NCI-H1092 (cell line): ENCODE results near the gene CYP51A1.
"Not testable (repeated sequence)": the region's sequence is repeated elsewhere in the genome, so short reads cannot be mapped to it uniquely, and the experiment has no call there.

Experiments used
- DNase-seq: peaks from one replicate; lab custom pipeline; 2025; lab: John Stamatoyannopoulos, UW

The CYP51A1 gene

DNA sequence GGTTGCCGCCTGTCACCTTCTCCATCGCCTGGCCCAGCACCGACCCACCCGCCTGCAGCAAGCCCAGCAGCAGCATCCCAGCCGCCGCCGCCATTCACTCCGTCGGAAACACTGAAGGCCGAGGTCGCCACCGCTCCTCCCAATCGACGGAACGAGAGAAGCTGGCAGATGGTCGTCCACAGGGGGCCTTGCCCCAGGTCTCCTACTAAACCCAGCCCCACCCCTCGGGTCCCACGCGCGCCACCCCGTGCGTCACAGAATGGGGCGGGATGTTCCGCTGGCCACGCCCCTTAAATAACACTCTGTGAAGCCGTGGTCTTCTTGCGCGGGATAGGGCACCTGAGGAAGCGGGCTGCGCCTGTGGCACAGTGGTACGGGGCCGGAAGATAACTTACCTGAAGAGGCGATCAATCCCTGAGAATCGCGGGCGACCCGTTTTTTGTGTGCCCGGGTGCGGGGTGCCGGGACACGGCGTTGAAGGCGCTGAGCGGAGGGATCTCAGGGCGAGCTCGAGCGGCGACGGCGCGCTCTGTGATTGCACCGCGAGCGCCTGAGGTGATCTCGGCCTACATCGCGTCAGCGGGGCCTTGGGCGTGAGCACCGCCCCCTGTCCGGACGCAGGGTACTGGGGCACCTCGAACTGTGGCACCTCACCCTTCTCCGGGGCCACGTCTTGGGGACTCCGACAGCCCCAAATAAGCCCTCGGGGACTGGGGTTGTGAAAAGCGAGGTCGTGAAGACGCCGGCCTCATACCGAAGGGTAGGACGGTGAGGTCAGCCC, at the start of gene CYP51A1:
TSS of gene CYP51A1 (minus strand) at position 207 of the 781 bp plus-strand sequence. CDS start at position 94, 113 bp downstream.
- DNase-seq: peak; percentile 92

DNA sequence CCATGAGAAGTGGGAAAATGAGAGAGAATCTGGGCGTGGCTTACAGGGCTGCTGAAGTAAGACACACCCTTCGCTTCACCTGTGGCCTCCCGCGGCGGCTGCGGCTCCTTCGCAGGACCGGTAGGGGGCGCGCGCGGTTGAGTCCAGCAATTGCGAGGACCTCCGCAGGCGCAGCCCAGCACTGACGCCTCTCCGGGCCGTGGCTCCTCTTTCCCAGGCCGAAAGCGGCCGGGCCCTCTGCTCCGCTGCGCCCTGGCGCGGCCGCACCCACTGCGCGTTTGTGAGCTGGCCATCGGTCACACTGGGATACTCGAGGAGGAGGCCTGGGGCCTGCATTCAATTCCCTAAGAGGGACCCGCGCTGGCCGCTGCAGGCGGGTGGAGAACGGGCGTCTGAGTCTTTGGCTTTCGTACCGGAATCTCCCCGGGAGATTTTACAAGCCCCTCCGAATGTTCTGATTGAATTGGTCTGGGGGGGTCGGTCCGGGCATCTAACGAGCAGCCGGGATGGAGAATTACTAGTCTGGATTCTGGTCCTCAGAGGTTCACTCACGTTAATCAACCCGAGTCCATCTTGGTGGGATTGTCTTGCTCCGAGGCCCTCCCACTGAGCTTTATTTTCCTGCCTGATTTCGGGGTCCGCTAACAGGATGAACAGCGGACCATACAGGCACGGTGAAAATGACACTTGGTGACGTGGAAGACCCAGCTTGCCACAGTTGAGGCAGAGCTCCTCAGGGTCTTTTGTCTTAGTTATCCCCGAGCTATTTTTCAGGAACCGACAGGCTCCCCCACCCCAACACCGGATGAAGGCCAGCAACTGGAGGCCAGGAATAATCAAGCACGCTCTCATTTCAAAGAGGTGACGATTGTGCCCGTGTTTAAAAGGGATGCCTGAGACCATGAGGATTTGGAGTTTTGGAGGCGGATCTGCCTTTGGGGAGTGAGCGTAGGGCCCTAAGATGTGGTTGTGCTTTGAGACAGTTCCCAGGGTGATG, 44.9 kb upstream of the CYP51A1 start, which contains the start of gene LRRD1:
TSS of gene LRRD1 (minus strand) at position 215 of the 997 bp plus-strand sequence. CDS start 13,940 bp downstream, outside the sequence.
- peak; percentile 73 for DNase-seq

DNA sequence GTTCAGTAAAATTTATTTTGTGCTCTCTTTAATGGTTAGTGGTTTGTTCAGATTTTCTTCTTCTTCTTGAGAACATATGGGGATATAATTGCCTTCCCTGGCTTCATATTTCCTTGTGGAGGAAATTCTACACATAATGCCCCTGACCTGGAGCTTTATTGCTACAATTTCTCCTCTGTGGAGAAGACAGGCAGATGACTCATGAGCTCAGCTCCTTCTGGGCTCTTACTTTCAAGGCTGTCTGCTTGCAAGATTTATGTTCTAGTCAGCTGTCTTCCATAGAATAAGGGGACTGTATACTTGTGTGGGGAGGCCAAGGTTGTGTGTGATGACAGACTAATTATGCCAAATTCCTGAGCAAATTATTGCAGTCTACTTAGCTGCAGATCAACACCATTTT, 43.1 kb upstream of the CYP51A1 start:
- no peak for DNase-seq

DNA sequence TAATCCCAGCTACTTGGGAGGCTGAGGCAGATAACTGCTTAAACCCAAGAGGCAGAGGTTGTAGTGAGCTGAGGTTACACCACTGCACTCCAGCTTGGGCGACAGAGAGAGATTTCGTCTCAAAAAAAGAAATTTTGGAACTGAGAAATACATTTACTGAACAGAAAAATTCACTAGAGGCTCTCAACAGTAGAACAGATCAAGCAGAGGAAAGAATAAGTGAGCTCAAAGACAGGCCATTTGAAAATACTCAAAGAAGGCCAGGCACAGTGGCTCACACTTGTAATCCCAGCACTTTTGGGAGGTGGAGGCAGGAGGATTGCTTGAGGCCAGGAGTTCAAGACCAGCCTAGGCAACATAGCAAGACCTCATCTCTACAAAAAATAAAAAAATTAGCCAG, 35.3 kb upstream of the CYP51A1 start:
- not testable (repeated sequence) for DNase-seq

DNA sequence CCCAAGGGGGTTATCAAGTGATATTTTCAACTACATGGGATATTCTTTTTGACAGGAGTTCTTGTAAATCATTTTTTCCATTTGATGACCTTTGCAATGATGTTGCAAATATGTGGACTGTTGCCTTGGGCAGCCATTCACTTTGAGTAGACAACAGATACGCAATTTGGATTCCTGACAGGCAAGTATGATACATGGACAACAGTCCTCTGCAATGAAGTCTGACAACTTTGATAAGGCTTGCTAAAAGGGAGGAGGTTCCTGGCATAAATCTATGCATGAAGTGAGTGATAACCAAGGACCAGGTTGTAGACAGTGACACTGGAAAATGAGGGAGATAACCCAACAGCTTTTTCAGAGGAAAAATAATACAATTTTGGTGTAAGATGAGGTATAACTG, 27.0 kb upstream of the CYP51A1 start:
- DNase-seq: no peak

DNA sequence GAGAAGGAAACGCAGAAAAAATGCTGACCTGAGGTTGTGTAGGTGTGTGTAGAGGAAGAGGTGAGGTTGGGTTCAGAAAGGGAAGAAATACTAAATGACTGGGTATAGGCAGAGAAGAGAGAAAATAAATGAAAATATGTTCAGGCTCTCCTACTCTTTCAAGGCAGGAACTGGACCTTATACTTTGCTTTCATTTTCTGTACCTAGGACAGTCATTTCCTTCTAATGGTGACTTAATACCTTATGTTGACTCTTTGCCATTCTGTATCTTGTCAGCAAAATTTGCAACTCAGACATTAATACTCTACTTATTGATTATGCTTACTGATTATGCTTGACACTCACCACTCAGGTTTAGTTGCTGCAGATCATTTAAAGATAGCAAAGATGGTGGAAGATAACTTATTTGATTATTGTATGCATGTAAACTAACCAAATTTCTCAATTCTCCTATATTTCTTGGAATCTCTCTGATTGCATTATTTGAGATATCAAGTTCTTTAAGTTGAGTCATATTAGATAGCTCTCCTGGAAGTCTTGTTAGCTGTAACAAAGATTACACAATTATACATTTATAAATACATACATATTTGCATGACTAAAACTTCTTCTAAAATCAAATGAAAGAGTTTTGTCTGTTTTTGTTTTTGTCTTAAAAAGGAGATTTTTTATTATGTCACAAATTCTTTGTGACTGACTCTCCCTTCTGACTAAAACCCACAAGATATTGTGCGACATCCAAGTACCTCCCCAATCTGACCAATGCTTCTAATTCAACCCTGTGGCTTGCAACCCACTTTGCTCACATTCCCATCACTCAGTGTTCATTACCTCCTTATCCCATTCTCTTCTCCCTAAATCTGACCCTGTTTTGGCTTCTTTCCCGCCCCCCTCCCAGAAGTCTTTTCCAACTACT, 24.6 kb upstream of the CYP51A1 start:
- no peak for DNase-seq

DNA sequence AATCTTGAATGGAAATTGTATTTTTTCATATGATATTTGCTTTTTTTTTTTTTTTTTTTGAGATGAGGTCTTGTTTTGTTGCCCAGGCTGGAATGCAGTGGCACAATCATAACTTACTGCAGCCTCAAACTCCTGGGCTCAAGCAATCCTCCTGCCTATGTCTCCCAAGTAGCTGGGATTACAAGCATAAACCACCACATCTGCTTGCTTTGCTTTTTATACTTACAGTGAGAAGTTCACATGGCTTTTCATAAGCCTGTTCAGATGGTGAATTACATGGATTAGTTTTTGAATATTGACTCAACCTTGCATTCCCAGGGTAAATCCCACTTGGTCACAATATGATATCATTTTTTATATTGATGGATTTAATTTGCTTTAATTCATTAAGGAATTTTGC, 22.7 kb upstream of the CYP51A1 start:
- DNase-seq: no peak

DNA sequence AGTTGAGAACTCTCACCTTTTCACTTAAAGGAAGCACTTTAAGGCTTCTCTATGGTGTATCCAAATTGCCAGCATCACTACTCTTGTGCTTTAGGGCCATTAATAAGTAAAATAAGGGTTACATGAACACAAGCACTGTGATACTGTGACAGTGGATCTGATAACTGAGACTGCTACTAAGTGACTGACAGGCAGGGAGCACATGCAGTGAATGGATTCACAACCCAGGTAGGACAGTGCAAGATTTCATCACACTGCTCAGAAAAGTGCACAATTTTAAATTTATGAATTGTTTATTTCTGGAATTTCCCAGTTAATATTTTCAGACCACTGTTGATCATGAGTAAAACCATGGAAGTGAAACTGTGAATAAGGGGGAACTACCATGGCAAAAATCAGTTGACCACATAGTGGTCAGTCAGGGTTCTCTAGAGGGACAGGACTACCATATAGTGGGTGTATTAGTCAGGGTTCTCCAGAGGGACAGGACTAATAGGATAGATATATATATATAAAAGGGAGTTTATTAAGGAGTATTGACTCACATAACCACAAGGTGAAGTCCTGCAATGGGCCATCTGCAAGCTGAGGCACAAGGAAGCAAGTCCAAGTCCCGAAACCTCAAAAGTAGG, 20.9 kb upstream of the CYP51A1 start:
- DNase-seq: no peak

DNA sequence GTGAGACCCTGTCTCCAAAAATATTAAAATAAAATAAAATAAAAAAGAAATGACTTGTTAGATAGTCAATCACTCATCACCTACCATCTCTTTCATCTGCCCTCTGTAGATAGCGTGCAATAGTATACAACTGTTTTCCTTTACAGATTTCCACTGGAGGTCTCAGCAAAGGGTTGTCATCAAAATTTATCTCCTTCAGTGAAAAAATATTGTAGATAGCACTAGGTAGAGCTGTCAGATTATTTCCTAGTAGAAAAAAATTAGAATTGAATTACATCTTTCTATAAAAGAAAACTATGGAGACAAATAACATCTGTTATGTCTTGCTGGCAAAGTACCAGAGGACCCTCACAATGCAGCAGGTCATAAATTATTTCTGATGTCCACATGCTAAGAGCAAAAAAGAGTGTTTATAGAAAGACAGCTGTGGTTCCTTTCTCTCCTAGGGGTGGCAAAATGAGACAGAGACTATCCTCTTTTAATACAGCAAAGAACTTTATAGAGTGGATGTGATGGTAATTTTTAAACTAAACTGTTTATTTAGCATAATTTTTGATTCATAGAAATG, 16.3 kb upstream of the CYP51A1 start:
- DNase-seq: no peak

DNA sequence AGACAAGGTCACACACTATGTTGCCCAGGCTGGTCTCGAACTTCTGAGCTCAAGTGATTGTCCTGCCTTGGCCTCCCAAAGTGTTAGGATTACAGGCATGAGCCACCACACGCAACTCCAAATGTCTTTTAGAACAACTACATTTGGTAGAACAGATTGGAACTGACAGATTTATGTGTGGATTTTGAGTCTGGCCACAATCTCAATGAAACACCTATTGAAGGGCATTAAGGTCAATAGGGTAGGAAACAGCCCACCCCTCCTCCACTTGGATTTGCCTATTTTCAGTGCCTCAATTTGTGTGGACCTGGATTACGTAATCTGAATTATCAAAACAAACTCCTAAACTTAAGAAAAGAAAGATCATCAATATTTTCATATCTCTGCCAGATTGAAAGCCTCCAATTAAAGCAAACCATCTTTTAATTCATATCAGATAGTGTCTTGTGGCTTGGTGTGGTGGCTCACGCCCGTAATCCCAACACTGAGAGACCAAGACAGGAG, 15.5 kb upstream of the CYP51A1 start:
- DNase-seq: no peak

DNA sequence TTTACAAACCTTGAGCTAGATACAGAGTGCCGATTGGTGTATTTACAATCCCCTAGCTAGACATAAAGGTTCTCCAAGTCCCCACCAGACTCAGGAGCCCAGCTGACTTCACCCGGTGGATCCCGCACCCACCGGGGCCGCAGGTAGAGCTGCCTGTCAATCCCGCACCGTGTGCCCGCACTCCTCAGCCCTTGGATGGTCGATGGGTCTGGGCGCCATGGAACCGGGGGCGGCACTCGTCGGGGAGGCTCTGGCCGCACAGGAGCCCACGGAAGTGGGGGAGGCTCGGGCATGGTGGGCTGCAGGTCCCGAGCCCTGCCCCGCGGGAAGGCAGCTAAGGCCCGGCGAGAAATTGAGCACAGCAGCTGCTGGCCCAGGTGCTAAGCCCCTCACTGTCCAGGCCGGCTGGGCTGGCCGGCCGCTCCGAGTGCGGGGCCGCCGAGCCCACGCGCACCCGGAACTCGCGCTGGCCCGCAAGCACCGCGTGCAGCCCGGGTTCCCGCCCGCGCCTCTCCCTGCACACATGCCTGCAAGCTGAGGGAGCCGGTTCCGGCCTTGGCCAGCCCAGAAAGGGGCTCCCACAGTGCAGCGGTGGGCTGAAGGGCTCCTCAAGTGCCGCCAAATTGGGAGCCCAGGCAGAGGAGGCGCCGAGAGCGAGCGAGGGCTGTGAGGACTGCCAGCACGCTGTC, 9.1 kb upstream of the CYP51A1 start:
- DNase-seq: not testable (repeated sequence)

DNA sequence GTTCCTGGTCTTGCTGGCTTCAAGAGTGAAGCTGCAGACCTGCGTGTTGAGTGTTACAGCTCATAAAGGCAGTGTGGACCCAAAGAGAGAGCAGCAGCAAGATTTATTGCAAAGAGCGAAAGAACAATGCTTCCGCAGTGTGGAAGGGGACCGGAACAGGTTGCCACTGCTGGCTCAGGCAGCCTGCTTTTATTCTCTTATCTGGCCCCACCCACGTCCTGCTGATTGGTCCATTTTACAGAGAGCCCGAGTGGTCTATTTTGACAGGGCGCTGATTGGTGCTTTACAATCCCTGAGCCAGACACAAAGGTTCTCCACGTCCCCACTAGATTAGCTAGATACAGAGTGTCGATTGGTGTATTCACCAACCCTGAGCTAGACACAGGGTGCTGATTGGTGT, 8.5 kb upstream of the CYP51A1 start:
- DNase-seq: not testable (repeated sequence)

DNA sequence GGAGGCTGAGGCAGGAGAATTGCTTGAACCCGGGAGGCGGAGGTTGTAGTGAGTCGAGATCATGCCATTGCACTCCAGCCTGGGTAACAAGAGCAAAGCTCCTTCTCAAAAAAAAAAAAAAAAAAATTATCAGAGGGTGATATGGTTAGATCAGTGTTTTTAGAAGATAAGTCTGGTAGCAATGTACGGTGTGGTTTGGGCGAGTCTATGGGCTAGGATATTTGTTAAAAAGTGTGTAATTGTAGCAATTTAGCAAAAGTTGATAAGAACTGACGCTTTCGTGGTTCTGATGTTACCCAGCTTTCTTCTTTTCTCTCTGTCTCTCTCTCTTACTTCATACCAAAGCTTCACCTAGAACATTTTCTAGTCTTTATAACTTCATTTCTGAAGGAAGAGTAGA, 6.9 kb upstream of the CYP51A1 start:
- DNase-seq: no peak

DNA sequence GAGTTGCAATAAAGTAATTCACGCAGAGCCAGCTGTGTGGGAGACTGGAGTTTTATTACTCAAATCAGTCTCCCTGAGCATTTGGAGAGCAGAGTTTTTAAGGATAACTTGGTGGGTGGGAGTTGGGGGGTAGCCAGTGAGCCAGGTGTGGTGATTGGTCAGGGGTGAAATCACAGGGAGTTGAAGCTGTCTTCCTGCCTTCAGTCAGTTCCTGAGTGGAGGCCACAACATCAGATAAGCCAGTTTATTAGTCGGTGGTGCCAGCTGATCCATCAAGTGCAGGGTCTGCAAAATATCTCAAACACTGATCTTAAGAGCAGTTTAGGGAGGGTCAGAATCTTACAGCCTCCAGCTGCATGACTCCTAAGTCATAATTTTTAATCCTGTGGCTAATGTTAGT, 3.3 kb upstream of the CYP51A1 start:
- no peak for DNase-seq

DNA sequence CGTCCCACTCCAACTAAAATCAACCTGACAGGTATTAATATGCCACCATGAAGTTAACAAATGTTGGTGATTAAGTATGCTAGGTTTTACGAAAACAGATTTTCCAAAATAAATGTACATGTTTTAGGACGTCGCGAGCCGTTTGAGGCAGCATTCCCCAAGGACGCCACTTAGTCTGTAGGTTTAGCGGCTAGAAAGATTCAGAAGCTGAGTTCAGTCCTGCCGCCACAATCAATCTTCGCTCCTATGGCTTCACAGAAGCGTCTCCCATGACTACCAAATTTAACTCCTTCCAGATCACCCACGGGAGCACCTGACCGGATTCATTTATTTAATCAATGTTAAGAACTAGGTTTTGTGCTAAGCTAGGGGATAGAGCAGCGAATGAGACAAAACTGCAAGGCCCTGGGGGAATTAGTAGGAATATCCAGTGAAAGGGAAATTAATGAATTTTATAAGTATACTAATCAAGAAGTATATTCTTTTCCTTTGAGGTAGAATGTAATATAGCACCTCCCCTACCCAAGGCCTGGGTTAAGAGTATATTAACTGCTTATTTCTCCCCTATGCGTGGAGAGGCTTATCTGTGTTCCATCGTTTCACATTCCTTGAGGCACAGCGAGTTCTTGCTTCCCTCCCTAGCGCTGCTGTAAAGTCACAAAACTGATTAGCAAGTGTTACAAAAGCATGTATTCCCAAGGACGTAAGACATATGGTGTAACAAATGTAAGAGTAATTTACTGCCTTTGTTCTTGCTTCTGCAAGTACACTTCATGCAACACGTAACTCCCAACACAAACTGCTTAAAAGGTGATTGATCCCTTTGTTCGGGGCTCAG, 994 bp upstream of the CYP51A1 start:
- DNase-seq: no peak

DNA sequence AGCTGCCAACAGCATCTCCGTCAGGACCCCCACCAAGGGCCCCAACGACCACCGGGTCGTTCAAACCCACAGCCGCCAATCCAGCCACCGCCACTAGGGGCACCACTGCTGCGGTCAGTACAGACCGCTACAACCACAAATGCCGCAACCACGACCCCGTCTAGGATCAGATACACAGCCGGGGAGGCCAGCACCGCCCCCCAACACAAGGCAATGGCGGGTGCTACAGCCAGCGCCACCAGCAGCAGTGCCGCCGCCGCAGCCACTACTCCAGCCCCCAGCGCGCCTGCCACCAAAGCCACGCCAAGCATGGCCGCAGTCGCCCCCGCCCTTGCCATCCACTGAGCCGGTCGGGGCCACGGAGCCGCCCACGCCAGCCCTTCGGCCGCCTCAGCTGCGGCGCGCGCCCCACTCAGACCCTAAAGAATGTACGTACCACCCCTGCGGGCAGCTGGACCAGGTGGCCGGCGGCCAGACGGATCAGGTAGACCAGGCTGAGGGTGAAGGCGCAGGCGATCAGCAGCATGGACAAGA, 473 bp downstream of the CYP51A1 start:
- DNase-seq: peak; percentile 83

DNA sequence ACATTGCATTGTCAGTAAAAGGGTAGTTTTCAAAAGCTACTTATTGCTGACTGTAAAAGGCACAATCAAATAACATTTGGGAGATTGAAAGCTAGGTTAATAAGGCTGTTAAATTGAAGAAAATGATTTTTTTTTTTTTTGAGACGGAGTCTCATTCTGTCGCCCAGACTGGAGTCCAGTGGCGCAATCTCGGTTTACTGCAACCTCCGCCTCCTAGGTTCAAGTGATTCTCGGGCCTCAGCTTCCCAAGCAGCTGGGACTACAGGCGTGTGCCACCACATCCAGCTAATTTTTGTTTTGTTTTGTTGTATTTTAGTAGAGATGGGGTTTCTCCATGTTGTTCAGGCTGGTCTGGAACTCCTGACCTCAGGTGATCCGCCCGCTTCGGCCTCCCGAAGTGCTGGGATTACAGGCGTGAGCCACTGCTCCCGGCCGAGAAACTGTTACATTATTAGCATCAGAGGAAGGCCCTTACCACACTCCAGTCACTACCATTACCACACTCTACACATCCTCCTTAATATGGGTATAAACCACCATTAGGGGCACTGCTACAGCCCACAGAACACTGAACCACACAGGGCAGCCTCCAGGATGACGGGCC, 1.0 kb downstream of the CYP51A1 start:
- DNase-seq: no peak

DNA sequence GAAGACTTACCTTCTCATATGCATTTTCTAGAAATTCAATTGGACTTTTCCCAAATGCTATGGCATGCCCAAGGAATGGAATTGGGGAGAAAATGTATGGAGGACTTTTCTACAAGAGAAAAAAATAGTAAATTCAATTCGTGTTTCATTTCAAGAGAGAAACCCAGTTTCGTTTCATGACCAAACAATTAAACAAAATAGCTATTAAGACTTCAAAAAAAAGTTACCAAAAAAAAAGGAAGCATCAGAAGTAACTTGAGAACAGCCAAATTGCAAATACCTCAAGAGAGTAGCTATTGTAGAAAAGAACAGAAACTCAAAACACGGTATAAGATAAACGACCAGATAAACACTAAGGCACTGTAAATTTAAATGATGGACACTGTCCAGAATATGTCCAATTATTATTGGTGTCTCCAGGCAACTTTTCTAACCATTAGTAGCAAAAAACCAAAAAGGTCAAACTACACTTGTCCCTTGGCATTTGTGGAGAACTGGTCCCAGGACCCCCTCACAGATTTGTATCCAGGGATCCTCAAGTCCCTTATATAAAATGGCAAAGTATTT, 2.4 kb downstream of the CYP51A1 start:
- DNase-seq: no peak
